CD14-positive monocyte (primary cell): ENCODE results near the gene ANXA11. TPM values are rescaled to one million over a fixed set of nuclear protein-coding genes. Genes with fewer than 3 reads are reported as not detected.

Experiments
- DNase-seq, 3 donors: peaks; one replicate each; pipeline ENCODE4 v3.0.0-alpha.2; 2011 to 2022
- H2AFZ ChIP-seq: 2 replicates; pipeline ENCODE4 v1.6.0; 2012; ENCODE audit warnings: mild to moderate bottlenecking, low read depth, low read length, inconsistent platforms; ENCODE audit not compliant: insufficient read depth, poor library complexity, severe bottlenecking
- H3K27ac ChIP-seq, 2 donors: 1 replicate in 1 of 2; 2 replicates in 1 of 2; pipeline ENCODE4 v1.5.1; 2012 to 2013; ENCODE audit warnings: low read length in 2 of 2, control low read depth in 1 of 2, inconsistent platforms in 1 of 2, low read depth in 1 of 2, mild to moderate bottlenecking in 1 of 2
- H3K27me3 ChIP-seq, 2 donors: one replicate each; pipeline versions ENCODE4 v1.6.0 to v1.6.1; 2011 to 2013; ENCODE audit warnings: low read length in 2 of 2; ENCODE audit not compliant: control insufficient read depth in 2 of 2, insufficient read depth in 2 of 2
- H3K36me3 ChIP-seq, 2 donors: replicated peaks in 1 of 2; 1 replicate in 1 of 2; 2 replicates in 1 of 2; pipeline versions ENCODE4 v1.5.1 to v1.6.1; 2012 to 2013; ENCODE audit warnings: low read length in 2 of 2, control low read depth in 1 of 2, inconsistent platforms in 1 of 2, mild to moderate bottlenecking in 1 of 2; ENCODE audit not compliant: insufficient read depth in 2 of 2, control insufficient read depth in 1 of 2
- H3K4me1 ChIP-seq, 2 donors: 1 replicate in 1 of 2; 2 replicates in 1 of 2; pipeline versions ENCODE4 v1.5.1 to v1.6.1; 2012 to 2013; ENCODE audit warnings: low read length in 2 of 2, control low read depth in 1 of 2, inconsistent platforms in 1 of 2, mild to moderate bottlenecking in 1 of 2, moderate library complexity in 1 of 2; ENCODE audit not compliant: insufficient read depth in 2 of 2, control insufficient read depth in 1 of 2
- H3K4me2 ChIP-seq: replicated peaks from 2 replicates; pipeline ENCODE3; 2012; ENCODE audit warnings: low read length, moderate library complexity, mild to moderate bottlenecking; ENCODE audit not compliant: poor library complexity, severe bottlenecking; ENCODE audit errors: extremely low read depth
- H3K4me3 ChIP-seq, 3 experiments: fragments of 200-600 bp in 1 of 3; sonication (generic) in 1 of 3; replicated peaks in 1 of 3; 1 replicate in 2 of 3; 2 replicates in 1 of 3; pipeline ENCODE4 v1.5.1; 2011 to 2013; ENCODE audit warnings: low read length in 3 of 3, mild to moderate bottlenecking in 3 of 3, control low read depth in 2 of 3, low read depth in 2 of 3, inconsistent platforms in 1 of 3, moderate library complexity in 1 of 3
- H3K79me2 ChIP-seq: 2 replicates; pipeline ENCODE4 v1.6.0; 2012; ENCODE audit warnings: mild to moderate bottlenecking, control low read depth, inconsistent platforms, low read length, moderate library complexity; ENCODE audit not compliant: insufficient read depth
- H3K9ac ChIP-seq: 2 replicates; pipeline ENCODE4 v1.6.0; 2017; ENCODE audit warnings: low read length, mild to moderate bottlenecking; ENCODE audit not compliant: insufficient read depth, poor library complexity, severe bottlenecking
- H3K9me3 ChIP-seq, 2 donors: replicated peaks in 1 of 2; 1 replicate in 1 of 2; 2 replicates in 1 of 2; pipeline versions ENCODE4 v1.5.1 to v1.6.1; 2012 to 2013; ENCODE audit warnings: low read length in 2 of 2, control low read depth in 1 of 2; ENCODE audit not compliant: control insufficient read depth in 1 of 2, insufficient read depth in 1 of 2
- H4K20me1 ChIP-seq: 2 replicates; pipeline ENCODE4 v1.6.0; 2012; ENCODE audit warnings: mild to moderate bottlenecking, low read length, control low read depth, moderate library complexity; ENCODE audit not compliant: insufficient read depth
- H3K27ac Mint-ChIP-seq, 7 donors: one replicate each; pipeline ENCODE4 v1.8.0; 2020; ENCODE audit warnings: mild to moderate bottlenecking in 7 of 7, mixed read lengths in 7 of 7, moderate library complexity in 6 of 7, inconsistent platforms in 2 of 7
- H3K27me3 Mint-ChIP-seq, 3 donors: one replicate each; pipeline ENCODE4 v1.8.0; 2021 to 2022; ENCODE audit warnings: low read depth in 3 of 3, mild to moderate bottlenecking in 3 of 3, mixed read lengths in 3 of 3, moderate library complexity in 3 of 3, inconsistent platforms in 1 of 3
- H3K36me3 Mint-ChIP-seq, 2 donors: one replicate each; pipeline ENCODE4 v1.8.0; 2020; ENCODE audit warnings: mixed read lengths in 2 of 2, inconsistent platforms in 1 of 2, mild to moderate bottlenecking in 1 of 2
- H3K4me1 Mint-ChIP-seq: one replicate; pipeline ENCODE4 v1.8.0; 2020; ENCODE audit warnings: mild to moderate bottlenecking, mixed read lengths
- H3K4me3 Mint-ChIP-seq, 2 donors: one replicate each; pipeline ENCODE4 v1.8.0; 2020; ENCODE audit warnings: mild to moderate bottlenecking in 2 of 2, mixed read lengths in 2 of 2, moderate library complexity in 1 of 2
- H3K9me3 Mint-ChIP-seq, 7 donors: one replicate each; pipeline ENCODE4 v1.8.0; 2020 to 2022; ENCODE audit warnings: mixed read lengths in 7 of 7, mild to moderate bottlenecking in 6 of 7, moderate library complexity in 6 of 7, inconsistent platforms in 2 of 7
- CTCF ChIP-seq: fragments of 200-600 bp; IDR thresholded peaks from one replicate; pipeline ENCODE4 v1.8.0; 2022; ENCODE audit warnings: antibody characterized with exemption, mild to moderate bottlenecking
- WGBS: methylation state at CpG from one replicate; pipeline ENCODE4 v1.1.5; 2013; ENCODE audit warnings: missing lambda C conversion rate; ENCODE audit not compliant: insufficient coverage; 5-methylcytosine and 5-hydroxymethylcytosine counted together
- intact Hi-C, 2 donors: fragments of 100-400 bp; cut with micrococcal nuclease; formaldehyde crosslinking; loops; one replicate each; pipeline versions ENCODE4 v1.15.0 to v1.15.1; 2023
- polyA plus RNA-seq, 3 donors: library from polyadenylated mRNA; depleted of rRNA in 1 of 3; unstranded in 2 of 3; stranded (reverse) in 1 of 3; fragments of 300-500 nt in 2 of 3; fragments of >200 nt in 1 of 3; fragmentation: Illumina TruSeq in 2 of 3; gene quantifications; 1 replicate in 2 of 3; 2 replicates in 1 of 3; pipeline ENCODE4 v1.2.3, GENCODE V29; 2012 to 2021

Gene ANXA11
- polyA plus RNA-seq, 3 donors: 95.6 to 174 (median 134) TPM

- Mint-ChIP-seq H3K27me3 (no peaks in the 10 kb centered on the region), H3K4me1 (peaks cover 27% of the 10 kb centered on the region), H3K27ac (peak overlapping the region in 5 of 7 donors; percentile 4 to 54 (median 9)), H3K9me3 (peaks cover 0 to 2% (median 0%) of the 10 kb centered on the region in 7 donors), H3K36me3 (peaks cover 95 to 100% of the 10 kb centered on the region in 2 donors), H3K4me3 (no peak overlapping the region)
- Histone ChIP-seq H4K20me1 (peaks cover 46% of the 10 kb centered on the region), H3K4me3 (no peak overlapping the region), H3K9ac (no peak overlapping the region), H3K4me2 (no peak overlapping the region), H3K27me3 (no peaks in the 10 kb centered on the region), H3K4me1 (peaks cover 19 to 20% of the 10 kb centered on the region in 2 donors), H3K79me2 (no peaks in the 10 kb centered on the region), H3K9me3 (no peaks in the 10 kb centered on the region), H3K27ac (no peak overlapping the region), H3K36me3 (peaks cover 84 to 100% of the 10 kb centered on the region in 2 donors), H2AFZ (no peak overlapping the region)
- intact Hi-C loops: loop anchor here in 1 of 2 donors (5.0 kb wide), 1 partner anchor 46 kb away; no protein-coding TSS in a partner anchor
- 83% methylated on average over 2 of the region's 5 CpGs for WGBS
- DNase-seq: no peak
- no peak for TF ChIP-seq CTCF
These were observed 49.1 kb downstream of the ANXA11 start for GRCh38 chr10:80156216-80156615.

GRCh38 chr10:80155696-80156215 lies 49.6 kb downstream of the ANXA11 start:
- peaks cover 86 to 100% of the 10 kb centered on the region in 2 donors for H3K36me3 ChIP-seq
- peaks cover 0 to 2% (median 0%) of the 10 kb centered on the region in 7 donors for H3K9me3 Mint-ChIP-seq
- intact Hi-C loops: loop anchor here in 1 of 2 donors (5.0 kb wide), 1 partner anchor 47 kb away; no protein-coding TSS in a partner anchor
- H3K4me3 ChIP-seq: no peak overlapping the region
- DNase-seq: no peak
- H3K27me3 ChIP-seq: no peaks in the 10 kb centered on the region
- H3K4me3 Mint-ChIP-seq: no peak overlapping the region
- H3K4me2 ChIP-seq: no peak overlapping the region
- H3K27me3 Mint-ChIP-seq: no peaks in the 10 kb centered on the region
- no peak overlapping the region for H3K9ac ChIP-seq
- H3K4me1 ChIP-seq: peaks cover 19 to 20% of the 10 kb centered on the region in 2 donors
- peaks cover 95 to 100% of the 10 kb centered on the region in 2 donors for H3K36me3 Mint-ChIP-seq
- H3K9me3 ChIP-seq: no peaks in the 10 kb centered on the region
- H2AFZ ChIP-seq: no peak overlapping the region
- H3K4me1 Mint-ChIP-seq: peaks cover 25% of the 10 kb centered on the region
- no peaks in the 10 kb centered on the region for H3K79me2 ChIP-seq
- no peak overlapping the region for H3K27ac ChIP-seq
- peaks cover 44% of the 10 kb centered on the region for H4K20me1 ChIP-seq
- whole genome bisulfite sequencing: 98% methylated on average over 8 of the region's 8 CpGs
- H3K27ac Mint-ChIP-seq: peak overlapping the region in 5 of 7 donors; percentile 2 to 59 (median 20)
- no peak for TF ChIP-seq CTCF
